C1 segment of cervical spinal cord (tissue), 14 donors: ENCODE results near the gene TNFRSF19.
"Not testable (repeated sequence)": the region's sequence is repeated elsewhere in the genome, so short reads cannot be mapped to it uniquely, and the experiment has no call there.

ENCODE experiments used
- DNase-seq, 14 donors: peaks; one replicate each; lab custom pipeline; 2025; lab: John Stamatoyannopoulos, UW

TNFRSF19 gene

DNA sequence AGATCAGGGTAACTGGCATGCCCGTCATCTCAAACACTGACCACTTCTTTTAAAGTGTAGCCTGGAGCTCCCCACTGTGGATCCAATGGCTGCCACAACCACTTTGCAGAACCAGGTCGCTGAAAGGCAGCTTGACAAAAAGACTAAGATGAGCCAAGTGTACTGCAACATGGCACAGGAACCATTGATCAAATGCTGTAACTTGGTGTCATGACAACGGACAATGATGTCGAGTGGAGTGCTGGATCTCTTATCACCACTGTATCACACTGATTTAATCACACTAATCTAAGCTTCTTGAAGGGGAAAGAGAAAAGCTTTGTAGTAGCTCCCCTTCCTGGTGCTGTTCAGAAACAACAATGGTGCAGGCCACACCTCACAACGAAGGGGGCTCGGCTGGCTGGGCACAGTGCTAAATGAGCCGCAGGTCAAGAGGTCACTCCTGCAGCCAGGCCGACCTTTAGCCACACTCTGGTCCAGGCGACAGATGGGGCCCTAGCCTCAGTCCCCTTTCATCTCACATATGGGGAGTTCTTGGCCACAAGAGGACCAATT, 2.2 kb upstream of the TNFRSF19 start:
- no peak for DNase-seq

DNA sequence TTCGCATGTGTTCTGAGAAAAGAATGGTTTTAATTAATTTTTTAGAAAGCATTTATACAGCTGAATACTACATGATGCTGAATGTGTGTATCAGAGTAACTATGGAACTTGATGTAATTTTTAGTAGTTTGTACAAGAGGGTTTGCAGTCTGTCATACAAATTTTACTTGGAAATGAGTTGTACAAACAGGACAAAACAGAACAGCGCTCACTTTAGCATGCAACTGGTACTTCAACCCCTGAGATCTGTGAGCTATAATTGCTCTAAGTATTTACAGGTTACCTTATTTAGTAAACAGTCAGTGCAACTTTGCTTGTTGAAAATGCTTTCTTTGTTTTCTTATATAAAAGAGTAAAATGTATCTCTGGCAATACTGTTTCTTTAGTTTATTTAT, 706 bp downstream of the TNFRSF19 start:
- no peak for DNase-seq

DNA sequence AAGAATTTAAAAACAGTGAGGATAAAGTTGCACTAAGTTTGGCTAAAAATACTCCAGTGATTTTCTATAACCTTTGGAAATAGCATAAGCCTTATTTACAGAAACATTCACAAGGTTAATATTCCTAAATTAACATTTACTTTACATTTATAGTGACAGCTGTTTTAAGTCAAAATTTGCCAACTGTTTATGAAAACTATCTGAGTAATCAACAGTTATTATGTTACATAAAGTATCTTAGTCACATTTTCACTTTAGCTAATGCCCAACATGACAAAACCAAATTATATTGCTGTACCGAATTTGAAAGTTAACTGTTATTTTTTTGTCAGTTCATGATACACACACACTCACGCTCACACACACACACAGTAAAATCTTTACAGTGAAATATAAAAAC, 1.2 kb downstream of the TNFRSF19 start:
- DNase-seq, result no peak

DNA sequence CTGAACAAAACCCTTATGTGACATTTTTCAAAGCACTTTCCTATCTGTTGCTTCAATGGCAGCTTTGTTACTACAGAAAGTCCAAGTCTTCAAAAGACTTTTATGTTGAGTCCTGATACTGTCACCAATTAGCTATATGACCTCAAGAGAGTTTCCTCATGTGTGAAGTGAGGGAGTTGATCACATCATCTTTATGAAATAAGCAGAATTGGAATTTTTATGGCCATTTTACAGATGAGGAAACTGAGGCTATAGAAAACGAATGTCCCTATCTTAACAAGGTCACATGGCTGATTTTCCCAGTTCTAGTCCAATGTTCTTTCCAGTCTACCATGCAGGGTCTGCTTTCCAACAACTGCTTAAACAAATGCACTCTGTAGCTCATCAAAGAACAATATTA, 2.6 kb downstream of the TNFRSF19 start:
- no peak for DNase-seq

DNA sequence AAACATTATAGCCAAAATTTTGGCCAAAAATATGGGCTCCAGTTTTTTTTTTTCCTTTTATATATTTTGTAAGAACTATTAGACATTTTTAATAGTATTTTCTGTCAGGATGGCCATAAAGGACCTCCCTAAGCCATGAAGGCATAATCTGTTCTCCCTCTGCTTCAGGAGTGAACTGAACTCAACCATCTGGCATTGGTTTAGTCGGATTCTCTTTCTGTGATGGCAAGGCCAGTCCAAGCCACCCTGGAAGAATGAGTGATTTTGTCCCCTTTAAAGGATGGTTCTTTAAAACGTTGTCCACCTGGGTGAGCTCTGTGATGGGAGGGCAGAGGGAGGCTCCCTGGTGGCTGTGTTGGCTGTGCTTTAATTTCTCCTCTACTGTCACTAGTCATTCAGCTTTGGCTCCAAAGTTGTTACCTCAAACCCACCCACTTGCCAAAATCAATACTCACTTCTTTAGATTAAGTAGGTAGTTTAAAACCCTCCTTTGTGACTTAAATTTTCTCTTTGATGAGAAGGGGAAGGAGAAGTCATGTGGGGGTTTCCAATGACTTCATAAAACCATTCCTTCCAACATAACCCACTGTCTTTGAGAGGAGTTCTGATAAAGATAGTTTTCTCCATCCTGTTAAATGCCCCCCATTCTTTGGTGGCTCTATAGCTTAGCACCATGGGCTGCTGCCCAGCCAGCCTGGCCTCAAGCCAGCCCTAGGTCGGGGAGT, 4.4 kb downstream of the TNFRSF19 start:
- DNase-seq, result no peak

DNA sequence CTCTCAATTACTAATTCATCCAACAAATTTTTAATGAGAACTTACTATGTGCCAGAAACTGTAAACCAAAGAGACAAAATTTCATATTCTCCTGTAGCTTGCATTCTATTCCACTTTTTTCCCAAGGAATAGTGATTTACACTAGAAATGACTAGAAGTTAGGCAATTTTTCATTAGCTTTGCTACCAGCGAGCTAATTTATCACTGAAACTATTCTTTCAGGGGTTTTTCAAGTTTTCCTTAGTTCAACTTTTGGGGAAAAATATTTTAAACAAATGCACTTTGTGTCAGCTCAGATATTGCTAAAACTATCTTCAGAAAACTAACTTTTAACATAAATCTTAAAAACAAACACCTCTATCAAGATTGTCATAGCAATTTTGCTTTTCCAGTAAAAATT, 5.4 kb downstream of the TNFRSF19 start:
- DNase-seq, result no peak

DNA sequence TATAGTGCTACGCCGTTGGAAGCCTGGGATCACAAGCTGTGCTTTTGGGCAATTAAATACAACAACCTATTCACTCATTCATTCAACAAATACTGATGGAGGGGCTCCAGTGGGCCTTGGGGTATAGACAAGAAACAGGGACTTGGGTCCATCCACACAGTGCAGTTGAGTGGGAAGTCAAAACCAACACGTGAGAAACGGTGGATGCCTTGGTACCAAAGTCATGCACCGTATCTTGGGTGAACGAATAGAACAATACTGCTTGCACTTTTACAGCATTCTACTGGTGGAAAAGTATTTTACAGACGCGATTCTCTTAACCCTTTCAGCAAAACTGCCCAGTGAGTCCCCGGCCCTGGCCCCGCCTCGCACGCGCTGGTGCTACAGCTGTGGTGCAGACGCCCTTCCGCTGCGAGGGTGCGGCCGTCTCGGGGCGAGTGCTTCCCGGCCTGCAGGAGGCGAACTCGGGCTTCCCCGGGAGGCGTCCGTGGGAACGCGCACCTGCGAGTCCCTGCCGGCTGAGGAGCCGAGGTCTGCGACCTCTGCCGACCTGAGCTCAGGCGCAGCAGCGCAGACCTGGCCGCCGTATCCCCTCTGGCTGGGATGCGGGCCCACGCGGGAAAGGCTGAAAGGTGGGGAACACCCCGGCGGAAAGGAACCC, 8.3 kb downstream of the TNFRSF19 start:
- peak in 6 of 14 donors; percentile 25 to 67 (median 60) for DNase-seq

DNA sequence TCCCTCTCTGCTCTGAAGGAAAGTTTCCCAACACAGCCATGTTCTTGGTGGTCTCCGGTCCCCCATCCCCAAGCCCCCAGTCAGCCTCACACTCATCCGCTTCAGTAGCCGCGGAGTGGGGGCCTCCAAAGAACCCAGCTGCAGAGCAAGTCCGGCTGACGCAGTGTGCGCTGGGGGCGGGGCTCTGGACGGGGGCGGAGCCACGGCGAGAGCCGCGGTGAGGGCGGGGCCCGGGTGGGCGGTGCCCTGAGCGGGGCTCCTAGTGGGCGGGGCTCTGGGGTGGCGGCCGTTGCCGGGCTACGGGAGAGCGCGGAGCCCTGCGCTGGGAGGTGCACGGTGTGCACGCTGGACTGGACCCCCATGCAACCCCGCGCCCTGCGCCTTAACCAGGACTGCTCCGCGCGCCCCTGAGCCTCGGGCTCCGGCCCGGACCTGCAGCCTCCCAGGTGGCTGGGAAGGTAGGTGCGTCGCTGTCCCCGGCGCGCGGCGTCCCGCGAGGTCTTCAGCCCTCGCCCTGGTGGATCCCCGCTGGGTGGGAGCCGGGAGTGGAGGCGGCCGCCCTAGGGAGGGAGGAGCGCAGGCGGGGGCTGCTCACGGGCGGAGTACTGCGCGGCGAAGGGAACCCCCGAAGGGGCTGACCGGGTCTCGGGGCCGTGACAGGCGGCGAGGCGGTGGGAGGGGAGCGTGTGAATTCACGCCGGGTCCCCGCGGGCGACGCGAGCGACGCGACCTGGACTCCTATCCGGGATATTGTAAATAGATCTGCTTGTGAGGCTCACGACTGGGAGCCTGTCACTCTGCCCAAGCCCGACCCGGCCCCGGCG, 9.1 kb downstream of the TNFRSF19 start:
- DNase-seq, result peak in 13 of 14 donors; percentile 13 to 83 (median 58)

DNA sequence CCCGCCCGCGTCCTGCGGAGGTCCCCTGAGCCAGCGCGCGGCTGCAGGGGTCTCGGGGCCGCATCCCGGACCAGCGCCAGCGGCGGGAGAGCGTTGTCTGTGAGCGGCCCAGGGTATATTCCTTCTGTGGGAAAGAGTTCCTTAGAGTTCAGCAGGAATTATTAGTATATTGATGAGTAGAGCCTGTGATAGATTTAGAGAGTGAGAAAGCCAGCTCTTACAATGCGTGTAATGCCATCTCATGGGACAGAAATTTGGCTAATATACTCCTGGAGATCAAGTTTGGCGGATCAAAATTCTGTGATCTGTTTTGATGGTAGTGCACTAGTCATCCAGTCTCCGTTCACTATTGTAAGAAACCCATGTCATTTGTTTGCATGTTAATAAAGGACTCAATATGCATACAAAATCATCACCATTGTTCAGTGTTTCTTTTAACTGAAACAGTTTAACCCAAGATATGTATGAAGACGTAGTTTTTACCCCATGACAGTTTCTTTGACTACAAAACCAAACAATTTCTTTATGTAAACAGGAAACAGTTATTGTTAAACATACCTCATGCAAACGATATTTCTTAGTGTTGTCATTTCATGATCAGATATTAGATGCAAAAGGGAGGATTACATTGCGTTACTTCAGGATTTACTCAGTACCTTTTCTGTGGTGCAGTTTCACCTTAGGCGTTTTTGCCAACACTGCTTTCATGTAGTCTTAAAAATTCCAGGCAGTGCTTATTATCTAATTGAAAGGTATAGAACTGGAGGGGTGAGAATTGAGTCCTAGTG, 9.9 kb downstream of the TNFRSF19 start:
- no peak for DNase-seq

DNA sequence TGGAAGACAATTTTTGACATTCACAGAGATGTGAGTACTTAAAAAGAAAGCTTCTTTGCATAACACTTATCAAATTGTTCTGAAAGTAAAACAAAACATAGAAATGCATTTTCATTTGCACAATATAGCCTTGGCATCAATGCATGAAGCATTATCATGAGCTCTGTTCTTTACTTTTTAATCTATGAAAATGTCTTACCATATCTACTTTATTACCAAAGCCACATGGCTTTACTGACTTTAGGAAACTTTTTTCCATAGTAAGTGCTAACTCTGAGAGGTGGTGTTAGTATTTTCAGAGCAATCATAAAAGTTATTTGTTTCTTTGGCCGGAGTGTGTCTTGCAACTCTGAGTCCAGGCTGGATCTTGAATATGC, 10.5 kb downstream of the TNFRSF19 start:
- no peak for DNase-seq

DNA sequence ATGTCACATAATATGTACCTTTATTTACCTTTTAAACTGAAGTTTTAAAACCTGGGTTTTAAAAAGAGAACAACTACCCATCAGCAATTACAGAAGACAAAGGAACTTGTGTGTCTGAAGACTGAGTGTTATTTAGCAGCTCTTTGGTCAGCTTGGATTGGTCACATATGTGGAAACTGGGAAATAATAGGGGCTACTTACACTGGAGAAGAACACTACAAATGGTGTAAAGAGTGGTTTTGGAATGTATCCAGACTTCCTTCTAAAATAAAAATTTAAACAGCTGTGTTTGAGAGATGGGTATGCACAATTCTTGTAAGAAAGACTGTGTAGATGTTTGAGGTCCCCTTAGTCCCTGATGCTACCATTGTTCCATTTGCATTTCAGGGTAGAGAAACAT, 13.3 kb downstream of the TNFRSF19 start:
- no peak for DNase-seq

DNA sequence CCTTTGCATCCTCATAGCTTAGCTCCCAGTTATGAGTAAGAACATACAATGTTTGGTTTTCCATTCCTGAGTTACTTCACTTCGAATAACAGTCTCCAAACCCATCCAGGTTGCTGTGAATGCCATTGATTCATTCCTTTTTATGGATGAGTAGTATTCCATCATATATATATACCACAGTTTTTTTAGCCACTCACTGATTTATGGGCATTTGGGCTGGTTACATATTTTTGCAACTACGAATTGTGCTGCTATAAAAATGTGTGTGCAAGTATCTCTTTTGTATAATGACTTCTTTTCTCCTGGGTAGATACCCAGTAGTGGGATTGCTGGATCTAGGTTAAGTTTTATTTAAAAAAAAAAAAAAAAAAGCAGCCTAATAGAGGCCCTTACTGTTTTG, 14.1 kb downstream of the TNFRSF19 start:
- DNase-seq, result no peak

DNA sequence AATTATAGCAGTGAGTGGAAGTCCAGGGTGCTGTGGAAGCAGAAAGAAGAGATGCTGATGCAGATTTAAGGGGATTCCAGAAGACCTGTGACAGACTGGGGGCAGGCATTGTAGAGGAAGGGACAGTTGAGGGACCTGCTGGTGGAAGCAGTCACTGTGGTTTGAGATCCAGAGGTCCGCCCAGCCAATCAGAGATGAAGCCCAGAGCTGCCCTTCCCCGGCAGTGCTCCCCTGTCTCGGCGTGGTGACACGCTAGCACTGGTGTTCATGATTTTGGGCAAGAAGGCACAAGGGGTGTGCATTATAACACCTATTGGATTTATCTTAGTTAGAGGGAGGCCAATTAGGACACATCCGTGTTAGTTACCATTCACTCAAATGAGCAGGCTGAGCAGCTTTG, 16.1 kb downstream of the TNFRSF19 start:
- DNase-seq, result no peak

DNA sequence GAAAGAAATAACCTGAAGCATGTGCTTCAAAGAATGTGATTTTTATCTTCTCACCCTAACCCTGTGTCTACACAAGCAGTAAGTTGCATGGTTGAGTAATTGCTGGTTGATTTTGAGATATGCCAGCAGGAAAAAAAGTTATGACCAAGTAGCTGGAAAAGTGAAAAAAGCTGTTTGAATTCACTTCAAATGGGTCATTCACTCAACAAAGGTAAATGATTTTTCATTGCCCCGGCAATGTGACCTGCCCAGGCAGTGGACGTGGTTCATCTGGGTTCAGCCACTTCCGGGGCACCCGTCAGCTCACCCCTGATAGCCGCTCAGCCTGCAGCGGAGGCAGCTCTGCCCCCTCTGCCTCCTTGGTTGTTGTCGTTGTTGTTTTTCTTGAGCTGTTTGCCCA, 18.5 kb downstream of the TNFRSF19 start:
- no peak for DNase-seq

DNA sequence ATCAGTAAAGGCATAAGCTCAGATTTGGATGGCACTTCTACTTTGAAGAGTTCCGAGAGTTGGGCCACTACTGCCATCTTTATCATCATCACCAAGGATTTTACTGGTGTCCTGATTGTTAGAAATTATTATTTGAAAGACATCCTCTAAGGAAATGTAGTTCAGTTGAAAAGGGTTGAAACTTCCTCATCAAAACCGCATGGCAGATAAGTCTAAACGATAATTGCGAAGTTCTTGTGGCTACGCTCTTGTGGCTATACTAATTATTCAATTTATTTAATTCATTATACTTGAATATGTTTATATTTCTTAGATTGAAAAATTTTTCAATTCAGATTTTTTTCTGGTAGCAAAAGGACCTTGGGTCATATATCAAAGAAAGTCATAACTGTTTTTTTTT, 22.4 kb downstream of the TNFRSF19 start:
- no peak for DNase-seq

DNA sequence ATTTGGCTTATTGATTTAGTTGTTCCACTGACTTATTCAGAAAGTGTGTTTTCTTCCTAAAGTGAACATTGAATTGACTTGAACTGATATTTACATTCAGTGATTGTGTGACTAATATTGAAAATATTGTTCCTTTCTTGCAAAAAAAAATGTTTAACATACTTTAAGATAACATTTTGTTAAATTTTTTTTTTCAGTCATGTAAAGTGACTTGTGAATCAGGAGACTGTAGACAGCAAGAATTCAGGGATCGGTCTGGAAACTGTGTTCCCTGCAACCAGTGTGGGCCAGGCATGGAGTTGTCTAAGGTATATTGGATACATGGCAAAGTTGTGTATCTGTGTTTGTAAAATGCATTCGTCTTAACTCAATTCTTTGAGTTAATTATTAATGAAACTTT, 22.9 kb downstream of the TNFRSF19 start:
- DNase-seq, result no peak

DNA sequence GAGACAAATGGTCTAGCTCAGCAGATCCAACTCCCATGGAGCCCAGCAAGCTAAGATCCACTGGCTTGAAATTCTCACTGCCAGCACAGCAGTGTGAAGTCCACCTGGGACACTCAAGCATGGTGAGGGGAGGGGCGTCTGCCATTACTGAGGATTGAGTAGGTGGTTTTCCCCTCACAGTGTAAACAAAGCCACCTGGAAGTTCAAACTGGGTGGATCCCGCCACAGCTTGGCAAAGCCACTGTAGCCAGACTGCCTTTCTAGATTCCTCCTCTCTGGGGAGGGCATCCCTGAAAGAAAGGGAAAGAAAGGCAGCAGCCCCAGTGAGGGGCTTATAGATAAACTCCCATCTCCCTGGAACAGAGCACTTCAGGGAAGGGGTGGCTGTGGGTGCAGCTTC, 24.1 kb downstream of the TNFRSF19 start:
- DNase-seq, result not testable (repeated sequence)

DNA sequence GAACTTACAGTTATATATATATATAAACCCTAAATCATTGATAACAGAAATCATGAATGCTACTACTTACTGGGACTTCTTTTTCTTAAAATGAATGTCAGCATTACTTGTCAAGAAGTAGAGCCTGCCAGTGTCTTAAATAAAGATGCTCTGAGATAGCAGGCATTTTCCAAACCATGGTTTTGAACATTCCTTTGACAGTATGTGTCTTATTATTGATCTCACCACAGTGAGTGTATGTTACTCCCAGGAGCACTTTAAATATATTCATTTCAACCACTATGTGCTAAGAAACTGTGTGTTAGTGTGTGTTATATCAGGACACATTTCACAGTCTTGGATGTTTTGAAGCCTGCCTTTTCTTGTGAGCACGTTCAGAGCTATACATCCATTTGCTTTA, 28.2 kb downstream of the TNFRSF19 start:
- no peak for DNase-seq

DNA sequence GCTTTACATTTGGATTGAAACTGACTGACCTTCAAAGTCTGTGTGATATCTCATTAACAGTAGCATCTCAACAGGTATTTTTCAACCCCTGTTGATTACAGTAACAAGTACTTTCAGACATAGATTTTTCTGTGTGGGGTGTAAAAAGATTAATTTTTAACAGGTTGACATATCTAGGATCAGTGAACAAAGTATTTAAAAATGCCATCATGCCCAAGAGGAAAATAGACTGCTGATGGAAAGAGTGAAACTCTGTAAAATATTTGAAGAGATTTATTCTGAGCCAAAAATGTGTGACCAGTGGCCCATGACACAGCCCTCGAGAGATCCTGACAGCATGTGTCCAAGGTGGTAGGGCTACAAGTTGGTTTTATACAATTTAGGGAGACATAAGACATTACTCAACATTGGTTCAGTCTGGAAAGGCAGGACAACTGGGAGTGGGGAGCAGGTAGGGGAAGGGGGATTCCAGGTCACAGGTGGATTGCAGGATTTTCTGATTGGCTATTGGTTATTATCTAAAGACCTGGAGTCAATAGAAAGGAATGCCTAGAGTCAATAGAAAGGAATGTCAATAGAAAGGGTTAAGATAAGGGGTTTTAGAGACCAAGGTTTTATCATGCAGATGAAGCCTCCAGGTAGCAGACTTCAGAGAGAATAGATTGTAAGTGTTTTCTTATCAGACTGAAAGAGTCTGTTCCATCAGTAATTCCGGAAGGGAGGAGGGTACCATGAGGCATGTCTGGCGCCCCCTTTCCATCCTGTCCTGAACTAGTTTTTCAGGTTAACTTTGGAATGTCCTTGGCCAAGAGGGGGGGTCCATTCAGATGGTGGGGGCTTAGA, 29.1 kb downstream of the TNFRSF19 start:
- DNase-seq, result no peak

DNA sequence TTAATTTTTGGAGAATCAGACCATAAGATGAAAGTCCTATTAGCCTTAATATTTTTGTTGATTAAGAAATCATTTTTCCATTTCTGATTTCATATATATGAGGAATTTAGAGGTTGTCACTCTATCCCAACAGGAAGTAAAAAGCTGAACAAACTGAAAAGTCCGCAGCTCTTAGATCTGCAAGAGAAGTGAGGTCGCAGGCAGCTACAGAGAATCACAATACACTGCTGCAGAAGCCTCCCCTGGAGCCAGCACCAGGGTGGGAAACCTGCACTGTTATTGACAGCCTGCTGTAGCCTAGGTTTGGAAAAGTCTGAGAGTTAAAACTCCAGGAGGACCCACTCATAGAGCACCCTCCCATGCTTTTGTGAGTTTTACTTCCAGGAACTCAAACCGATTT, 29.9 kb downstream of the TNFRSF19 start:
- no peak for DNase-seq

DNA sequence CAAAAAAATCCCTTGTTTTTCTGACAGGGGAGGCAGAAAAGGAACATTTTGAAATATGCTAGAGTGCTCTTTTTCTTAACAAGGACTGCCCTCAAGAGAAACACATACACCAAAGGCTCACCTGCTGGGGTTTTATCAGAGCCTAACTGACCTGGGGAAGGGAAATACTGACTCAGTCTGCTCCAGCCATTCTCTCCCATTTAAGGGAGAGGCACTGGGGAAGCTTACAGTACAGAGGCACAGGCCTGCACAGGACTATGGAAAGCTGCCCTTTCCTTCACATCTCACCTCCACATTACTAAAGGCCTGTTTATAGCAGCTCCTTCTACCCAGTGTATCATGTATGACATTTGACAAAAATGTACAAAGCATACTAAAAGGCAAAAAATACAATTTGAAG, 30.3 kb downstream of the TNFRSF19 start:
- no peak for DNase-seq
